ENCODE results near the gene SNUPN.

Gene SNUPN

DNA sequence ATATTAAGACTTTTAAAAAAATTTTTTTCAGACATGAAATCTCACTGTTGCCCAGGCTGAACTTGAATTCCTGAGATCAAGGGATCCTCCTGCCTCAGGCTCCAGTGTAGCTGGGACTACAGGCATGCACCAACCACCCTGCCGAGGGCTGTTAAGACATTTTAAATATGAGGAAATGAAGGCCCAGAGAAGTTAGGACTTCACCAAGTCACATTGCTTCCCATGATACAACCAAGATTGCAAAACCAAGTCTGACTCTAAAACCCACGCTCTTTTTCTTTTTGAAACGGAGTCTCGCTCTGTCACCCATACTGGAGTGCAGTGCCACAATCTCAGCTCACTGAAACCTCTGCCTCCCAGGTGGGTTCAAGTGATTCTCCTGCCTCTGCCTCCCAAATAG, 74.4 kb downstream of the SNUPN start:
- no peak overlapping the region for H3K27ac ChIP-seq (ENCODE audit: insufficient read depth in 1 of 2, low read depth in 1 of 2, low read length in 2 of 2, poor library complexity in 1 of 2, severe bottlenecking in 2 of 2)
- ChIA-PET CTCF (no interaction called here), POLR2A (no interaction called here)

More for the DNA sequence above, 74.4 kb downstream of the SNUPN start:
- no peak overlapping the region for H3K4me3 ChIP-seq (ENCODE audit: control insufficient read depth in 1 of 7, extremely low read depth in 1 of 7, insufficient read depth in 4 of 7, low read depth in 2 of 7, low read length in 6 of 7)
- peaks cover 0 to 7% (median 0%) of the 10 kb centered on the region in 4 experiments for H3K4me1 ChIP-seq (ENCODE audit: control extremely low read depth in 1 of 4, control insufficient read depth in 4 of 4, insufficient read depth in 4 of 4, low read length in 3 of 4)
- WGBS (ENCODE audit: insufficient coverage) = 97% methylated on average over 3 of the region's 4 CpGs
- no peaks in the 10 kb centered on the region for H3K27me3 ChIP-seq (replicated peaks in 2 of 5; ENCODE audit: control insufficient read depth in 4 of 5, insufficient read depth in 5 of 5, low read length in 4 of 5)
- H3K36me3 ChIP-seq (ENCODE audit: control insufficient read depth in 4 of 4, insufficient read depth in 4 of 4, low read length in 3 of 4) = no peaks in the 10 kb centered on the region
- DNase-seq = no peak
- no peaks in the 10 kb centered on the region for H3K9me3 ChIP-seq (ENCODE audit: control extremely low read depth in 1 of 5, control insufficient read depth in 4 of 5, insufficient read depth in 2 of 5, low read depth in 1 of 5, low read length in 4 of 5)

All from common myeloid progenitor, CD34-positive (primary cell).